ENCODE results near the gene DOC2B. TPM values are rescaled to one million over a fixed set of nuclear protein-coding genes. Genes with fewer than 3 reads are reported as not detected.
A peak's percentile ranks its signal among the peaks of the same experiment; 100 is the strongest.

The DOC2B gene
- total and polyA plus RNA-seq, 8 donors, result 4.3 to 25.1 (median 11.1) TPM

DNA sequence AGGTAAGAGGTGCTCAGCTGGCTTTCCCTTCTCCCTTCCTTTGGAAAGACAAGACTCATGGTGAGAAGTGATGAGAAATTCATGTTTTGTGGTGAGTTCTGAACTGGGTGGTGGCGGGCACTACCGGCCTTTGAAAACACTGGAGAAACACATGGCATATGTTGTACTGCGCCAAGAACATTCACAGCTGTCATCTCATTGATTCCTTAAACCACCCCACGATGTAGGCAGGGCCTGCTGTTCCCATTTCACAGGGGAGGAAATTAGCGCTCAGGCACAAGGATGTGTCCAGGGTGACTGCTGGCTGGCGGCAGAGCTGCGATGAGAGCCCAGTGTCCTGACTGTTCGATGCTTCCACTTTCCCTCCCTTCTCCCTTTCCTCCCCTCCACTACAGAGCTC is 1.6 kb upstream of the DOC2B start:
- Histone ChIP-seq H3K27me3 (no peaks in the 10 kb centered on the region), H3K27ac (peak overlapping the region; percentile 45 to 85 (median 63)), H3K36me3 (no peaks in the 10 kb centered on the region), H3K4me1 (peaks cover 5 to 17% (median 16%) of the 10 kb centered on the region in 3 donors), H3K4me3 (peak overlapping the region in 1 of 4 donors; percentile 17), H3K9me3 (no peaks in the 10 kb centered on the region)
- DNase-seq (peak in 2 of 6 donors; percentile 46 to 50), FAIRE-seq (no peak), ATAC-seq (peak; percentile 8 to 23 (median 10))
- intact Hi-C loops (cut with DNase I), result no loop called here
- TF ChIP-seq, protein P1, sequence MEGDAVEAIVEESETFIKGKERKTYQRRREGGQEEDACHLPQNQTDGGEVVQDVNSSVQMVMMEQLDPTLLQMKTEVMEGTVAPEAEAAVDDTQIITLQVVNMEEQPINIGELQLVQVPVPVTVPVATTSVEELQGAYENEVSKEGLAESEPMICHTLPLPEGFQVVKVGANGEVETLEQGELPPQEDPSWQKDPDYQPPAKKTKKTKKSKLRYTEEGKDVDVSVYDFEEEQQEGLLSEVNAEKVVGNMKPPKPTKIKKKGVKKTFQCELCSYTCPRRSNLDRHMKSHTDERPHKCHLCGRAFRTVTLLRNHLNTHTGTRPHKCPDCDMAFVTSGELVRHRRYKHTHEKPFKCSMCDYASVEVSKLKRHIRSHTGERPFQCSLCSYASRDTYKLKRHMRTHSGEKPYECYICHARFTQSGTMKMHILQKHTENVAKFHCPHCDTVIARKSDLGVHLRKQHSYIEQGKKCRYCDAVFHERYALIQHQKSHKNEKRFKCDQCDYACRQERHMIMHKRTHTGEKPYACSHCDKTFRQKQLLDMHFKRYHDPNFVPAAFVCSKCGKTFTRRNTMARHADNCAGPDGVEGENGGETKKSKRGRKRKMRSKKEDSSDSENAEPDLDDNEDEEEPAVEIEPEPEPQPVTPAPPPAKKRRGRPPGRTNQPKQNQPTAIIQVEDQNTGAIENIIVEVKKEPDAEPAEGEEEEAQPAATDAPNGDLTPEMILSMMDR (IDR thresholded peaks at IDR 0.05), result no peak
- 47 to 52% methylated on average over 8 of the region's 8 CpGs for WGBS, 2 donors

DNA sequence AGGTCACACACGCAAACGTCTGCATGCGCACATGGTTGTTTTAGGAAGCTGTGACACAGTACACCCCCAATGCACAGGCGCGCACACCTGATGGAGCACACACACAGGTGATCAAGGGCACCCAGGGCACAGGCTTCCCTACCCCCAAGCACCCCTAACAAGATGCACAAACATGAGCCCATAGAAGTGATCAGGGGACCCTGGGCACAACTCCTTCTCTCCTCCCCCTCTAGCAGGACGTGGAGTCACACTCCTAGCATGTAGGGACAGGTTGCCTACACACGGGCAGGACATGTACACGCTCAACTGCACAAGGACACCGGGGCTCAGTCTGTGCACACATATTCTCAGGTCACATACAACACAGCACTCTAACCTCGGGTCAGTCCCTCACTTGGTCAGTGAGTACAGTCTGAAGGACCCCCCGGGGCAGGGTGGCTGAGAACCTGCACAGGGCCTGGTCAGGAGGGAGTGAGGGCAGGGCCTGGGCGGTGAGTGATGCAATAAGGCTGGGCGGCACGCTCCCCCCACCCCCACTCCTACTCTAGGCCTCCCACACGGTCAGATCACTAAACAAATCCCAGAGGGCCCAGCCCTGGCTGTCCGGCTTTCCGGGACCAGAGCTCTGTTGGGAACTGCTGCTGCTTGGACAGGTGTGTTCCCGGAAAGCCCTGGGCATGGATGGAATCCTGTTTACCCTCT is 751 bp upstream of the DOC2B start:
- DNase-seq (peak; percentile 85 to 96 (median 93)), FAIRE-seq (no peak), ATAC-seq (peak; percentile 84 to 89 (median 86))
- Histone ChIP-seq H3K27ac (peak overlapping the region; percentile 51 to 85 (median 65)), H3K36me3 (no peaks in the 10 kb centered on the region), H3K9me3 (no peaks in the 10 kb centered on the region), H3K4me3 (peak overlapping the region in 3 of 4 donors; percentile 19 to 59 (median 44)), H3K27me3 (no peaks in the 10 kb centered on the region), H3K4me1 (peaks cover 5 to 17% (median 16%) of the 10 kb centered on the region in 3 donors)
- 22 to 35% methylated on average over 18 of the region's 18 CpGs for WGBS, 2 donors
- intact Hi-C loops (cut with DNase I), result no loop called here
- TF ChIP-seq, protein P1 (IDR thresholded peaks at IDR 0.05), result no peak

DNA sequence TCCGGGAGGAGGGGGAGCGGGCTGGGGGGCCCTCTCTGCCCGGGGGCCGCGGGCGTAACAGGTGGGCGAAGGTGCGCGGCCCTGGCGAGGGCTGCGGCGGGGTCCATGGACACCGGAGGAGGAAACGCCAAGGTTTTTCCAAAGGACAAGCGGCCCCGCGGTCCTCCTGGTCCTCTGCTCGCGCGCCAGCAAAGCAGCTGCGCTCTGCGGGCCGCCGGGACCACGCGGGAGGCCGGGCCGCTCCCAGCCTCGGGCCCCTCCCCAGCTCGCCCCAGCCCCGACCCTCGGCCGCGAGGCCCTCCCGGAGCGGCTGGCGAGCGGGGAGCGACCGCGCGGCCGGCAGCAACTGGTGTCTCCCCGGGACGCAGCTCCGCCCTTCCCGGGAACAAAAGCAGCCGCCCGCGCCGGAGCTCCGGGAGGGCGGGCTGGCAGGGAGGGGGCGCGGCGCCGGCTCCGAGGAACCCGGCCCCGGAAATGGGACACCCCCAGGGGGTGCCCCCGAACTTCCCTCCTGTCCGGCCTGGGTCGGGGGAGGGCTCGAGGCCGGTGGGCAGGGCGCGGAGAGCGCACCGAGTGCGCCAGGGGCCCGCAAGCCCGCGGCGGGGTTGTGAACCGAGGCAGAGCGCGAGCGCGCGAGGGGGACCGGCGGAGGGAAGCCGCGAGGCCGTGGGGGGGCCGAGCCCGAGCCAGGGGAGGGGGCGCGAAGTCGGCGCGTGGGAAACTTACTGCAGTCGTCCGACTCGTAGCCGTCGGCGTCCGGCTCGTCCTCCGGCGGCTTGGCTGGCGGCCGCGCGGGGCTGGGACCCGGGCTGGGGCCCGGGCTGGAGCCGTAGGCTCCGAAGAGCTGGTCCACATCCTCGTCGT is 837 bp downstream of the DOC2B start:
- no peak for FAIRE-seq
- peak overlapping the region; percentile 39 to 67 (median 52) for H3K4me3 ChIP-seq
- TF ChIP-seq, protein P1 (IDR thresholded peaks at IDR 0.05), result no peak
- H3K36me3 ChIP-seq, result no peaks in the 10 kb centered on the region
- intact Hi-C loops (cut with DNase I), result no loop called here
- peaks cover 5 to 17% (median 16%) of the 10 kb centered on the region in 3 donors for H3K4me1 ChIP-seq
- 1% methylated on average over 78 to 112 of the region's 112 CpGs for WGBS, 2 donors
- peak overlapping the region in 2 of 4 donors; percentile 68 to 73 for H3K27ac ChIP-seq
- ATAC-seq, result peak in 3 of 4 donors; percentile 4 to 38 (median 11)
- H3K9me3 ChIP-seq, result no peaks in the 10 kb centered on the region
- DNase-seq, result peak in 5 of 6 donors; percentile 37 to 76 (median 53)
- no peaks in the 10 kb centered on the region for H3K27me3 ChIP-seq

DNA sequence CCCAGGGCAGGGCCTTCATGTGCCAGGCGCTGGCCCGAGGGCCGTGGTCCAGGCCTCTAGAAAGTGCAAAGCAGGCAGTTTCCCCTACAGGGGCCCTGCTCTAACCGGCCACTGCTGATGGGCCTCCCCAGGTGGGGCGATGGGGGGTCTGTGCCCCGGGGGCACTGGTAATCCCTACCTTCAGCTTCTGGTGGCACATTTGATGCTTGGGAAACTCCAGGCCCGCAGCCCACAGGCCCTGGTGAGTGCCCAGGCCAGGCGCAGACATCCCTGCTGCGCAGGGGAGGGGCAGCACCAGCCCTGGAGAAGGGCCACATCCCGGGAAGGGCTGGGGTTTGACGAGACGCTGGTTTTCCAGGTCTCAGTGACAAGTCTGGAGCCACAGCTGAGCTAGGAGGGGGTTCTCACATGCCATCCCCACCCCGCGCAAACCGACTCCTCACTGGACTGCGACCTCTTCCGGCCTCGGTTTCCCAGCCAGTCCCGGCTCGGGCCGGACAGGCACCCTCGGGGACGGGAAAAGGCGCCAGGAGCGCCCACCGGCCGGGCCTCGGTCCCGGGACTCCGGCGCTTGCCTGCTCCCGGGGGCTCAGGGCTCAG is 1.6 kb downstream of the DOC2B start:
- peak in 1 of 4 donors; percentile 2 for ATAC-seq
- Histone ChIP-seq H3K36me3 (no peaks in the 10 kb centered on the region), H3K4me1 (peaks cover 5 to 17% (median 16%) of the 10 kb centered on the region in 3 donors), H3K27ac (peak overlapping the region in 2 of 4 donors; percentile 68 to 73), H3K4me3 (peak overlapping the region; percentile 39 to 67 (median 52)), H3K9me3 (no peaks in the 10 kb centered on the region), H3K27me3 (no peaks in the 10 kb centered on the region)
- intact Hi-C loops (cut with DNase I), result no loop called here
- FAIRE-seq, result no peak
- WGBS, 2 donors, result 20 to 24% methylated on average over 25 to 32 of the region's 32 CpGs
- DNase-seq, result peak in 2 of 6 donors; percentile 47 to 68
- TF ChIP-seq, protein P1 (IDR thresholded peaks at IDR 0.05), result no peak
